WTC11 (cell line): ENCODE data around the gene CGNL1. TPM values are rescaled to one million over a fixed set of nuclear protein-coding genes. Genes with fewer than 3 reads are reported as not detected.

Experiments
- ATAC-seq: fragments of 200-7000 bp; cut with Tn5 transposase; 2 replicates; pipeline ENCODE4 v1.10.0; 2021; ENCODE audit warnings: mild to moderate bottlenecking, moderate library complexity
- CTCF ChIA-PET: fragments of 300-600 bp; sonication (Branson Sonifier 250); formaldehyde crosslinking; loops from one replicate; lab custom pipeline; 2021; ENCODE audit warnings: antibody characterized with exemption; lab: Charles Lee
- POLR2A ChIA-PET: fragments of 350-600 bp; sonication (Branson Sonifier 250); formaldehyde crosslinking; loops from one replicate; lab custom pipeline; 2021; ENCODE audit warnings: antibody characterized with exemption; lab: Charles Lee
- DNase-seq: peaks from one replicate; pipeline ENCODE4 v3.0.0; 2021; ENCODE audit warnings: low spot score
- H3K27ac Mint-ChIP-seq: 2 replicates; pipeline ENCODE4 v1.8.0; 2021; ENCODE audit warnings: mixed read lengths
- H3K27me3 Mint-ChIP-seq: 2 replicates; pipeline ENCODE4 v1.8.0; 2021; ENCODE audit warnings: low read depth, mild to moderate bottlenecking, moderate library complexity, mixed read lengths
- H3K36me3 Mint-ChIP-seq: 2 replicates; pipeline ENCODE4 v1.8.0; 2021; ENCODE audit warnings: mixed read lengths
- H3K4me1 Mint-ChIP-seq: 2 replicates; pipeline ENCODE4 v1.8.0; 2022; ENCODE audit warnings: mixed read lengths
- H3K4me3 Mint-ChIP-seq: 2 replicates; pipeline ENCODE4 v1.8.0; 2021; ENCODE audit warnings: mild to moderate bottlenecking, moderate library complexity, mixed read lengths
- H3K9me3 Mint-ChIP-seq: 2 replicates; pipeline ENCODE4 v1.8.0; 2021; ENCODE audit warnings: mixed read lengths
- FOXJ3 ChIP-seq: sonication (generic); formaldehyde crosslinking; IDR thresholded peaks from 2 replicates; pipeline ENCODE4 v1.9.0; 2021; ENCODE audit warnings: missing genetic modification reagents, mild to moderate bottlenecking, borderline replicate concordance
- OVOL2 ChIP-seq: fragments of 250-450 bp; sonication (Bioruptor Pico); IDR thresholded peaks from 2 replicates; pipeline ENCODE4 v1.9.0; 2021; ENCODE audit warnings: mild to moderate bottlenecking, borderline replicate concordance
- SMAD4 ChIP-seq: sonication (generic); formaldehyde crosslinking; IDR thresholded peaks from 2 replicates; pipeline ENCODE4 v1.8.0; 2022; ENCODE audit warnings: mild to moderate bottlenecking, missing genetic modification reagents
- SOX15 ChIP-seq: fragments of 250-450 bp; sonication (Bioruptor Pico); IDR thresholded peaks from 2 replicates; pipeline ENCODE4 v1.9.0; 2021; ENCODE audit warnings: mild to moderate bottlenecking
- SP1 ChIP-seq: sonication (generic); formaldehyde crosslinking; conservative IDR thresholded peaks from 2 replicates; pipeline ENCODE4 v1.8.1; 2022; ENCODE audit warnings: missing genetic modification reagents
- ZBTB21 ChIP-seq: sonication (generic); formaldehyde crosslinking; IDR thresholded peaks from 2 replicates; pipeline ENCODE4 v1.8.1; 2023; ENCODE audit warnings: mild to moderate bottlenecking, missing genetic modification reagents, borderline replicate concordance
- ZNF138 ChIP-seq: sonication (generic); formaldehyde crosslinking; conservative IDR thresholded peaks from 2 replicates; pipeline ENCODE4 v1.8.1; 2022; ENCODE audit warnings: mild to moderate bottlenecking, moderate library complexity, missing genetic modification reagents
- ZNF416 ChIP-seq: fragments of 250-450 bp; sonication (Bioruptor Pico); IDR thresholded peaks from 2 replicates; pipeline ENCODE4 v1.9.0; 2021; ENCODE audit warnings: mild to moderate bottlenecking, inconsistent platforms
- total RNA-seq: library from RNA; stranded (reverse); gene quantifications from 3 replicates; pipeline ENCODE4 v1.2.3, GENCODE V29; 2021
- TF ChIP-seq, protein P1 (sequence below): sonication (generic); formaldehyde crosslinking; IDR thresholded peaks from 2 replicates; pipeline ENCODE4 v1.8.0; 2022; ENCODE audit warnings: mild to moderate bottlenecking, missing genetic modification reagents
- TF ChIP-seq, protein P2 (sequence below): sonication (generic); formaldehyde crosslinking; IDR thresholded peaks from 2 replicates; pipeline ENCODE4 v1.8.1; 2022; ENCODE audit warnings: missing genetic modification reagents, borderline replicate concordance
- TF ChIP-seq, protein P3 (sequence below): sonication (generic); formaldehyde crosslinking; IDR thresholded peaks from 2 replicates; pipeline ENCODE4 v1.8.0; 2023; ENCODE audit warnings: mild to moderate bottlenecking, missing genetic modification reagents
- TF ChIP-seq, protein P4 (sequence below): sonication (generic); formaldehyde crosslinking; IDR thresholded peaks from 2 replicates; pipeline ENCODE4 v1.8.1; 2023; ENCODE audit warnings: mild to moderate bottlenecking, moderate library complexity, missing genetic modification reagents
- TF ChIP-seq, protein P5 (sequence below): fragments of 250-450 bp; sonication (Bioruptor Pico); IDR thresholded peaks from 2 replicates; pipeline ENCODE4 v2.1.2; 2022; ENCODE audit warnings: mild to moderate bottlenecking, moderate library complexity
- TF ChIP-seq, protein P6 (sequence below): sonication (generic); formaldehyde crosslinking; IDR thresholded peaks from 2 replicates; pipeline ENCODE4 v1.8.1; 2023; ENCODE audit warnings: mild to moderate bottlenecking, missing genetic modification reagents, moderate library complexity
- TF ChIP-seq, protein P7 (sequence below): sonication (generic); formaldehyde crosslinking; IDR thresholded peaks from 2 replicates; pipeline ENCODE4 v1.8.0; 2022; ENCODE audit warnings: mild to moderate bottlenecking, missing genetic modification reagents
- TF ChIP-seq, protein P8 (sequence below): fragments of 200-600 bp; IDR thresholded peaks from 2 replicates; pipeline ENCODE4 v1.8.0; 2022; ENCODE audit warnings: antibody characterized with exemption
- TF ChIP-seq, protein P9 (sequence below): sonication (generic); formaldehyde crosslinking; IDR thresholded peaks from 2 replicates; pipeline ENCODE4 v1.8.1; 2023; ENCODE audit warnings: mild to moderate bottlenecking, missing genetic modification reagents

The CGNL1 gene
- total RNA-seq, 1 experiment from 2014 or later: 57.3 TPM

DNA sequence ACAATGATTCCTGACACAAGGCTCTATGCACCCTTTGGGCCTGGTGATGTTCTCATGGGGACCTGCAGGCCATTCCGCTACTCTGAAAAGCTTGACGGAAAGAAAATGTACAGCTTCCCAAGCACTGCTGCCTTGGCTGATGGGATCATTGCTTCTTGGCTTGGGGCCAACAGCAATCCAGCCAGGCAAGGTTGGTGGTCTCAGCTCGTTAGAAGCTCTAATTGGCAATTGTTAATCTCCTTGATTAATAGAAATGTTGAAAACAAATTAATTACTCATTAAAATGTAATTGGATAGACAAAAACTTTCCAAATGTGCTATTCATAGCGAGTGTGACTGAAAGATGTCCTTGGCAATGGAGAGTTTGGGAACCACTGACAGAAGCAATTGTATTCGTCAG is 199.1 kb downstream of the CGNL1 start (continued):
- TF ChIP-seq, protein P1, sequence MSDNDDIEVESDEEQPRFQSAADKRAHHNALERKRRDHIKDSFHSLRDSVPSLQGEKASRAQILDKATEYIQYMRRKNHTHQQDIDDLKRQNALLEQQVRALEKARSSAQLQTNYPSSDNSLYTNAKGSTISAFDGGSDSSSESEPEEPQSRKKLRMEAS: no peak
- TF ChIP-seq, protein P2, sequence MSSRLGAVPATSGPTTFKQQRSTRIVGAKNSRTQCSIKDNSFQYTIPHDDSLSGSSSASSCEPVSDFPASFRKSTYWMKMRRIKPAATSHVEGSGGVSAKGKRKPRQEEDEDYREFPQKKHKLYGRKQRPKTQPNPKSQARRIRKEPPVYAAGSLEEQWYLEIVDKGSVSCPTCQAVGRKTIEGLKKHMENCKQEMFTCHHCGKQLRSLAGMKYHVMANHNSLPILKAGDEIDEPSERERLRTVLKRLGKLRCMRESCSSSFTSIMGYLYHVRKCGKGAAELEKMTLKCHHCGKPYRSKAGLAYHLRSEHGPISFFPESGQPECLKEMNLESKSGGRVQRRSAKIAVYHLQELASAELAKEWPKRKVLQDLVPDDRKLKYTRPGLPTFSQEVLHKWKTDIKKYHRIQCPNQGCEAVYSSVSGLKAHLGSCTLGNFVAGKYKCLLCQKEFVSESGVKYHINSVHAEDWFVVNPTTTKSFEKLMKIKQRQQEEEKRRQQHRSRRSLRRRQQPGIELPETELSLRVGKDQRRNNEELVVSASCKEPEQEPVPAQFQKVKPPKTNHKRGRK: no peak
- TF ChIP-seq ZBTB21: no peak
- TF ChIP-seq OVOL2 (CRISPR knock-in tag): no peak
- TF ChIP-seq, protein P3, sequence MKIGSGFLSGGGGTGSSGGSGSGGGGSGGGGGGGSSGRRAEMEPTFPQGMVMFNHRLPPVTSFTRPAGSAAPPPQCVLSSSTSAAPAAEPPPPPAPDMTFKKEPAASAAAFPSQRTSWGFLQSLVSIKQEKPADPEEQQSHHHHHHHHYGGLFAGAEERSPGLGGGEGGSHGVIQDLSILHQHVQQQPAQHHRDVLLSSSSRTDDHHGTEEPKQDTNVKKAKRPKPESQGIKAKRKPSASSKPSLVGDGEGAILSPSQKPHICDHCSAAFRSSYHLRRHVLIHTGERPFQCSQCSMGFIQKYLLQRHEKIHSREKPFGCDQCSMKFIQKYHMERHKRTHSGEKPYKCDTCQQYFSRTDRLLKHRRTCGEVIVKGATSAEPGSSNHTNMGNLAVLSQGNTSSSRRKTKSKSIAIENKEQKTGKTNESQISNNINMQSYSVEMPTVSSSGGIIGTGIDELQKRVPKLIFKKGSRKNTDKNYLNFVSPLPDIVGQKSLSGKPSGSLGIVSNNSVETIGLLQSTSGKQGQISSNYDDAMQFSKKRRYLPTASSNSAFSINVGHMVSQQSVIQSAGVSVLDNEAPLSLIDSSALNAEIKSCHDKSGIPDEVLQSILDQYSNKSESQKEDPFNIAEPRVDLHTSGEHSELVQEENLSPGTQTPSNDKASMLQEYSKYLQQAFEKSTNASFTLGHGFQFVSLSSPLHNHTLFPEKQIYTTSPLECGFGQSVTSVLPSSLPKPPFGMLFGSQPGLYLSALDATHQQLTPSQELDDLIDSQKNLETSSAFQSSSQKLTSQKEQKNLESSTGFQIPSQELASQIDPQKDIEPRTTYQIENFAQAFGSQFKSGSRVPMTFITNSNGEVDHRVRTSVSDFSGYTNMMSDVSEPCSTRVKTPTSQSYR: no peak
- TF ChIP-seq FOXJ3 (CRISPR knock-in tag): no peak
- TF ChIP-seq, protein P4, sequence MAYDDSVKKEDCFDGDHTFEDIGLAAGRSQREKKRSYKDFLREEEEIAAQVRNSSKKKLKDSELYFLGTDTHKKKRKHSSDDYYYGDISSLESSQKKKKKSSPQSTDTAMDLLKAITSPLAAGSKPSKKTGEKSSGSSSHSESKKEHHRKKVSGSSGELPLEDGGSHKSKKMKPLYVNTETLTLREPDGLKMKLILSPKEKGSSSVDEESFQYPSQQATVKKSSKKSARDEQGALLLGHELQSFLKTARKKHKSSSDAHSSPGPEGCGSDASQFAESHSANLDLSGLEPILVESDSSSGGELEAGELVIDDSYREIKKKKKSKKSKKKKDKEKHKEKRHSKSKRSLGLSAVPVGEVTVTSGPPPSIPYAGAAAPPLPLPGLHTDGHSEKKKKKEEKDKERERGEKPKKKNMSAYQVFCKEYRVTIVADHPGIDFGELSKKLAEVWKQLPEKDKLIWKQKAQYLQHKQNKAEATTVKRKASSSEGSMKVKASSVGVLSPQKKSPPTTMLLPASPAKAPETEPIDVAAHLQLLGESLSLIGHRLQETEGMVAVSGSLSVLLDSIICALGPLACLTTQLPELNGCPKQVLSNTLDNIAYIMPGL (CRISPR knock-in tag): no peak
- no peak for TF ChIP-seq SOX15 (CRISPR knock-in tag)

DNA sequence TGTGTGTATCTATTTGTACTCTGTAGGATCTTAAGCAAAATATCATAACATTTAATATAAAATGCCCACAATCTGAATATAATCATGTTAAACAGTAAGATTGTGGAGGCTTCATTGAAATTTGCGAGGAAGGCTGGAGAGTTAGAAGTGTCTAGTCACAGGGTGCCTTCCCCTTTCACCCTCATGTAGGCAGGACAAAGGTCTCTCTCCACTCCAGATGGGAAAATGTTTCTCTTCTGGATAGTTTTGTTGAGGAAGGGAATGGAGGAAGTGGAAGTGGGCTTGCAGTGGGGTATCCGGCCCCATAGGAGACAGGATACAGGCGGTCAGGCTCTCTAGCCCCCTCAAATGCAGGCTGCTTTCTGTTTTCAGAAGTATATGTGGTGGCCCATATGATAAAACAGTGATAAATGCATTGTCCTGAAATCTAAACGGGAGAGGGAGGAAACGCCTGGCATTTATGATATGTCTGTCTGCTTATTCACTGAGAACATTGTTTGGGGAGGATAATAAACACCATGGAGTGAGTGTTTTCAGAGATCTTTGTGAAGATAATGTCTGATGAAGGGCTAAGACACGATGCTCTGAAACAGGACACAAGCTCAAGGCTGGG is 202.1 kb downstream of the CGNL1 start:
- DNase-seq (no peak), ATAC-seq (no peak)
- no peak overlapping the region for H3K4me3 Mint-ChIP-seq
- TF ChIP-seq, protein P5, sequence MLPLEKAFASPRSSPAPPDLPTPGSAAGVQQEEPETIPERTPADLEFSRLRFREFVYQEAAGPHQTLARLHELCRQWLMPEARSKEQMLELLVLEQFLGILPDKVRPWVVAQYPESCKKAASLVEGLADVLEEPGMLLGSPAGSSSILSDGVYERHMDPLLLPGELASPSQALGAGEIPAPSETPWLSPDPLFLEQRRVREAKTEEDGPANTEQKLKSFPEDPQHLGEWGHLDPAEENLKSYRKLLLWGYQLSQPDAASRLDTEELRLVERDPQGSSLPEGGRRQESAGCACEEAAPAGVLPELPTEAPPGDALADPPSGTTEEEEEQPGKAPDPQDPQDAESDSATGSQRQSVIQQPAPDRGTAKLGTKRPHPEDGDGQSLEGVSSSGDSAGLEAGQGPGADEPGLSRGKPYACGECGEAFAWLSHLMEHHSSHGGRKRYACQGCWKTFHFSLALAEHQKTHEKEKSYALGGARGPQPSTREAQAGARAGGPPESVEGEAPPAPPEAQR (CRISPR knock-in tag): no peak
- TF ChIP-seq, protein P6, sequence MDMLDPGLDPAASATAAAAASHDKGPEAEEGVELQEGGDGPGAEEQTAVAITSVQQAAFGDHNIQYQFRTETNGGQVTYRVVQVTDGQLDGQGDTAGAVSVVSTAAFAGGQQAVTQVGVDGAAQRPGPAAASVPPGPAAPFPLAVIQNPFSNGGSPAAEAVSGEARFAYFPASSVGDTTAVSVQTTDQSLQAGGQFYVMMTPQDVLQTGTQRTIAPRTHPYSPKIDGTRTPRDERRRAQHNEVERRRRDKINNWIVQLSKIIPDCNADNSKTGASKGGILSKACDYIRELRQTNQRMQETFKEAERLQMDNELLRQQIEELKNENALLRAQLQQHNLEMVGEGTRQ: no peak
- no peak for TF ChIP-seq SP1
- TF ChIP-seq, protein P7, sequence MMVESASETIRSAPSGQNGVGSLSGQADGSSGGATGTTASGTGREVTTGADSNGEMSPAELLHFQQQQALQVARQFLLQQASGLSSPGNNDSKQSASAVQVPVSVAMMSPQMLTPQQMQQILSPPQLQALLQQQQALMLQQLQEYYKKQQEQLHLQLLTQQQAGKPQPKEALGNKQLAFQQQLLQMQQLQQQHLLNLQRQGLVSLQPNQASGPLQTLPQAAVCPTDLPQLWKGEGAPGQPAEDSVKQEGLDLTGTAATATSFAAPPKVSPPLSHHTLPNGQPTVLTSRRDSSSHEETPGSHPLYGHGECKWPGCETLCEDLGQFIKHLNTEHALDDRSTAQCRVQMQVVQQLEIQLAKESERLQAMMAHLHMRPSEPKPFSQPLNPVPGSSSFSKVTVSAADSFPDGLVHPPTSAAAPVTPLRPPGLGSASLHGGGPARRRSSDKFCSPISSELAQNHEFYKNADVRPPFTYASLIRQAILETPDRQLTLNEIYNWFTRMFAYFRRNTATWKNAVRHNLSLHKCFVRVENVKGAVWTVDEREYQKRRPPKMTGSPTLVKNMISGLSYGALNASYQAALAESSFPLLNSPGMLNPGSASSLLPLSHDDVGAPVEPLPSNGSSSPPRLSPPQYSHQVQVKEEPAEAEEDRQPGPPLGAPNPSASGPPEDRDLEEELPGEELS (CRISPR knock-in tag): no peak
- TF ChIP-seq, protein P8, sequence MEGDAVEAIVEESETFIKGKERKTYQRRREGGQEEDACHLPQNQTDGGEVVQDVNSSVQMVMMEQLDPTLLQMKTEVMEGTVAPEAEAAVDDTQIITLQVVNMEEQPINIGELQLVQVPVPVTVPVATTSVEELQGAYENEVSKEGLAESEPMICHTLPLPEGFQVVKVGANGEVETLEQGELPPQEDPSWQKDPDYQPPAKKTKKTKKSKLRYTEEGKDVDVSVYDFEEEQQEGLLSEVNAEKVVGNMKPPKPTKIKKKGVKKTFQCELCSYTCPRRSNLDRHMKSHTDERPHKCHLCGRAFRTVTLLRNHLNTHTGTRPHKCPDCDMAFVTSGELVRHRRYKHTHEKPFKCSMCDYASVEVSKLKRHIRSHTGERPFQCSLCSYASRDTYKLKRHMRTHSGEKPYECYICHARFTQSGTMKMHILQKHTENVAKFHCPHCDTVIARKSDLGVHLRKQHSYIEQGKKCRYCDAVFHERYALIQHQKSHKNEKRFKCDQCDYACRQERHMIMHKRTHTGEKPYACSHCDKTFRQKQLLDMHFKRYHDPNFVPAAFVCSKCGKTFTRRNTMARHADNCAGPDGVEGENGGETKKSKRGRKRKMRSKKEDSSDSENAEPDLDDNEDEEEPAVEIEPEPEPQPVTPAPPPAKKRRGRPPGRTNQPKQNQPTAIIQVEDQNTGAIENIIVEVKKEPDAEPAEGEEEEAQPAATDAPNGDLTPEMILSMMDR: no peak
- TF ChIP-seq, protein P9, sequence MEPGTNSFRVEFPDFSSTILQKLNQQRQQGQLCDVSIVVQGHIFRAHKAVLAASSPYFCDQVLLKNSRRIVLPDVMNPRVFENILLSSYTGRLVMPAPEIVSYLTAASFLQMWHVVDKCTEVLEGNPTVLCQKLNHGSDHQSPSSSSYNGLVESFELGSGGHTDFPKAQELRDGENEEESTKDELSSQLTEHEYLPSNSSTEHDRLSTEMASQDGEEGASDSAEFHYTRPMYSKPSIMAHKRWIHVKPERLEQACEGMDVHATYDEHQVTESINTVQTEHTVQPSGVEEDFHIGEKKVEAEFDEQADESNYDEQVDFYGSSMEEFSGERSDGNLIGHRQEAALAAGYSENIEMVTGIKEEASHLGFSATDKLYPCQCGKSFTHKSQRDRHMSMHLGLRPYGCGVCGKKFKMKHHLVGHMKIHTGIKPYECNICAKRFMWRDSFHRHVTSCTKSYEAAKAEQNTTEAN (CRISPR knock-in tag): no peak
- no peak for TF ChIP-seq SMAD4 (CRISPR knock-in tag)
- no peak for TF ChIP-seq ZNF416 (CRISPR knock-in tag)
- no peak for TF ChIP-seq ZNF138 (CRISPR knock-in tag)
- POLR2A ChIA-PET: no interaction called here
- H3K36me3 Mint-ChIP-seq: no peaks in the 10 kb centered on the region; the same call in 1 of the 2 replicates
- H3K27ac Mint-ChIP-seq: no peak overlapping the region
- H3K27me3 Mint-ChIP-seq: peaks cover 3% of the 10 kb centered on the region; the same call in 1 of the 2 replicates
- CTCF ChIA-PET: interaction anchor here (1.2 kb wide), 1 partner anchor 19 kb away, joined by 3 read pairs; no protein-coding TSS in a partner anchor
- H3K9me3 Mint-ChIP-seq: peaks cover 8% of the 10 kb centered on the region
- H3K4me1 Mint-ChIP-seq: peaks cover 3% of the 10 kb centered on the region; the same call in 1 of the 2 replicates
